NCI-H69 (cell line): ENCODE measurements around the gene TCEAL8.

ENCODE experiments used
- DNase-seq: peaks from one replicate; lab custom pipeline; 2025; lab: John Stamatoyannopoulos, UW

TCEAL8 gene

GRCh38 chrX:103214870-103215424, 40.0 kb downstream of the TCEAL8 start, which contains the start of gene BEX4:
Gene BEX4, plus strand, starts transcription at chrX:103215108. Its CDS starts 1,046 bp downstream, at chrX:103216154.
- DNase-seq: peak; percentile 55

- DNase-seq: no peak
These were observed 42.1 kb downstream of the TCEAL8 start for GRCh38 chrX:103212749-103213457.

DNA sequence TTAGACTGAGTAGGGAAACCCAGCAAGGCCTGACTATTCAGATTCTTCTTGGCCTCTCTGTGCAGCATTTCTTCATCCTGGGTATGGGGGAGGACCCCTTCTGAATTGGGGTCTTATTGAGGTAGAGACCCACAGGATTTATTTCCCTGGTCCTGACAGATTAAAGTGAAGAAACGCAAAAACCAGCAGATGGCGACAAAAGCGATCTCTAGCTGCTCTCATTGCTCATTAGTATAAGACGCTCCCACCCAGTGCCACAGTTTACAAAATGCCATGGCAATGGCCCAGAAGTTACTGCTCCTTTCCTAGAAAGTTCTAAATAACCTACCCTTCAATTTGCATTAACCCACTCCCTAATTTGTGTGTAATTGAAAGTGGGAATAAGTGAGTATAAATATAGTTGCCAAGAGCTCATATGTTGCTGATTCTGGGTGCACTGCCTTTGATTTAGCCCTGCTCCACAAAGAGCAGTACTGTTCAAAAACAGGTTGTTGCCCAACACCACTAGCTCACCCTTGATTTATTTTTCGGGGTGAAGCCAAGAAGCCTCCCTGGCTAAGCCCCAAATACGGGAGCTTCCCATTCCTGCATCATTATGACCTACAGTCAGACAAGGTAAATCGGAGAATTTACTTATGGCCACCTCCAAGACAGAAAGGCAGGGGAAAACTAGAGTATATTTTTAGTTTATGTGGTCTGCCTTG, 43.8 kb downstream of the TCEAL8 start:
- DNase-seq: peak; percentile 43

GRCh38 chrX:103210056-103210455, 44.9 kb downstream of the TCEAL8 start:
- DNase-seq: no peak
